ENCODE measurements around the gene KRTAP4-5.
"Not testable (repeated sequence)": the region's sequence is repeated elsewhere in the genome, so short reads cannot be mapped to it uniquely, and the experiment has no call there.

Gene KRTAP4-5
- 0 reads per million in 2 donors for total RNA-seq

DNA sequence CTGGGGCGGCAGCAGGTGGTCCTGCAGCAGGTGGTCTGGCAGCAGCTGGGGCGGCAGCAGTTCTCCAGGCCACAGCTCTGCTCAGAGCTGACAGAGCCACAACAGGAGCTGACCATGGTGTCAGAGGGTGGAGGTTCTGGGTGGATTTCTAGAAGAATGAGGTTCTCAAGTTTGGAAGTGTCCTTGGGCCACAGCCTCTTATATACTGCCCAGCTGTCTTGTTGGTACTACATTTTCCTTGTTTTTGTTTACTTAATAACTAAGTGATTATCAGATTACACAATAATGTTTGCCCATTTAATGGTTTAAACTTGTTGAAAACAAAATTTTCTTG lies at the start of gene KRTAP4-5:
Gene KRTAP4-5 (minus strand): TSS at position 174 of the 334 bp plus-strand sequence. CDS start 58 bp downstream, at position 116.
- DNase-seq, result no peak

DNA sequence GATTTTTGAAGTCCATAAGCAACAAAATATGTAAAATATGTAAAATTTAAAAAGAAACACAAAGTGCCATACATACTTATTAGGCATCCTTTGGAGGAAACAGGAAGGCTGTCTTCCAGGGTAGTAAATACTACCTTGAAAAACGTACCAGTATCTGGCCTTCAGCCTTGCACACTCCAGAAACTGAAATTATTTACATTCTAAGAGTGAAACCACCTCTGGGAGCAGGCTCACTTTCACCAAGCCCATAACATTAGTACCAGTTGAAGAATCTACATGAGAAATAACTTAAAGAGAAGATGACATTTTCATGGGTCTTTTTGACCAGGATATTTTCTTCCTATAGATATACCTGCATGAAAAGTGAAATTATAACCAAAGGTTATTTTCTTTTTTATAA lies 46.4 kb upstream of the KRTAP4-5 start:
- DNase-seq, result no peak

DNA sequence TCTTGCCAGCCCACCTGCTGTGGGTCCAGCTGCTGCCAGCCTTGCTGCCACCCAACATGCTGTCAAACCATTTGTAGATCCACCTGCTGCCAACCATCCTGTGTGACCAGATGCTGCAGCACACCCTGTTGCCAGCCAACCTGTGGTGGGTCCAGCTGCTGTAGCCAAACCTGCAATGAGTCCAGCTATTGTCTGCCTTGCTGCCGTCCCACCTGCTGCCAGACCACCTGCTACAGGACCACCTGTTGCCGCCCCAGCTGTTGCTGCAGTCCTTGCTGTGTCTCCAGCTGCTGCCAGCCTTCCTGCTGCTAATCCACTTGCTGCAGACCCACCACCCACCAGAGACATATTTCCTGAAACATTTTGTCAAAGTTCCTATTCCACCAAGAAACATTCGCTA lies 40.7 kb upstream of the KRTAP4-5 start:
- DNase-seq, result no peak

DNA sequence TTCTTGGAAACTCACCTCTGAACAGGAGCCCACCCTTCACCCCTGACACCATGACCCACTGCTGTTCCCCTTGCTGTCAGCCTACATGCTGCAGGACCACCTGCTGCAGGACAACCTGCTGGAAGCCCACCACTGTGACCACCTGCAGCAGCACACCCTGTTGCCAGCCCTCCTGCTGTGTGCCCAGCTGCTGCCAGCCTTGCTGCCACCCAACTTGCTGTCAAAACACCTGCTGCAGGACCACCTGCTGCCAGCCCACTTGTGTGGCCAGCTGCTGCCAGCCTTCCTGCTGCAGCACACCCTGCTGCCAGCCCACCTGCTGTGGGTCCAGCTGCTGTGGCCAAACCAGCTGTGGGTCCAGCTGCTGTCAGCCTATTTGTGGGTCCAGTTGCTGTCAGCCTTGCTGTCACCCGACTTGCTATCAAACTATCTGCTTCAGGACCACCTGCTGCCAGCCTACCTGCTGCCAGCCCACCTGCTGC lies 40.3 kb upstream of the KRTAP4-5 start, which contains the start of gene KRTAP9-1:
Gene KRTAP9-1 (plus strand): TSS at position 51 of the 482 bp plus-strand sequence. CDS start 0 bp downstream, at position 51.
- not testable (repeated sequence) for DNase-seq

DNA sequence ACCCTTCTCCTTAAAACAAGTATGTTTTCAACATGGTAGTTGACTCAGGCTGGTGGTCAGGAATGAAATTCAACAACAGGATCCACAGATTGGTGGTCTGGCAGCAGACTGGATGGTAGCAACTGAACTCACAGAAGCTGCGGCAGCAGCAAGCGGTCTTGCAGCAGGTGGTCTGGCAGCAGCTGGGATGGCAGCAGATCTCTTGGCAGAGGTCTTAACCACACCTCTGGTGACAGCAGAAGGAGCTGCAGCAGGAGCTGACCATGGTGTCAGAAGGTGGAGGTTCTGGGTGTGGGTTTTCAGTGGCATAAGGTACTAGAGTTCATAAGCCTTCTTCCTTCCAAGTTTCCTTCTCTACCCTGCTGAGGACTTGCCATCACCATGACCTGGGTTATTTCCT lies 37.2 kb upstream of the KRTAP4-5 start:
- no peak for DNase-seq

DNA sequence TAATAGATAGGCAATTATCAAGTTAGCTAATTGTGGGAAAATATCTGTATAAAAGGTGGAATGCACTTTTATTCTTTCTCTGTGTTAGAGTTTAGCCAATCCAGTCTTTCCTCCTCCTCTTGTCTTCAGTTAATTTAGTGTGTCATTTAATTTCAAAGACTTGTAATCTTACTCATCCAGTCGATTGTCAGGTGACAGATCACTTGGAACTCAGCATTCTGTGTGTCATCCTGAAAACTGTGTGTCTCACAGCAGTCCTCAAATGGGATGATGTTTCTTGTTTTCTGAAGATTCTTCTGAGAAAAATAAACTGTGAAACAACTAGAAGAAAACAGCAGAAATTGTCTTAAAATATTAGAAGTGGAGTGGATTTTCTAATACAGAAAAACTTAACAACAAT lies 35.4 kb upstream of the KRTAP4-5 start:
- no peak for DNase-seq

DNA sequence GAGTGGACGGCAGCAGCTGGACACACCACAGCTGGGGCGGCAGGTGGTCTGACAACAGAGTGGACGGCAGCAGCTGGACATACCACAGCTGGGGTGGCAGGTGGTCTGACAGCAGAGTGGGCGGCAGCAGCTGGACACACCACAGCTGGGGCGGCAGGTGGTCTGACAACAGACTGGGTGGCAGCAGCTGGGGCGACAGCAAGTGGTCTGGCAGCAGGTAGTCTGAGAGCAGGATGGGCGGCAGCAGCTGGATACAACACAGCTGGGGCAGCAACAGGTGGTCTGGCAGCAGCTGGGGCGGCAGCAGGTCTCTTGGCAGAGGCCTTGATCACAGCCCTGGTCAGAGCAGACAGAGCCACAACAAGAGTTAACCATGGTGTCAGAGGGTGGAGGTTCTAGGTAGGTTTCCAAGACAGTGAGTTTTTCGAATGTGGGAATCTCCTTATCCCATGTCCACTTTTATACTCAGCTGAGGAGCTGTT lies 34.9 kb upstream of the KRTAP4-5 start, which contains the start of gene KRTAP4-1:
Gene KRTAP4-1 (minus strand): TSS at position 432 of the 482 bp plus-strand sequence. CDS start 57 bp downstream, at position 375.
- DNase-seq, result no peak

DNA sequence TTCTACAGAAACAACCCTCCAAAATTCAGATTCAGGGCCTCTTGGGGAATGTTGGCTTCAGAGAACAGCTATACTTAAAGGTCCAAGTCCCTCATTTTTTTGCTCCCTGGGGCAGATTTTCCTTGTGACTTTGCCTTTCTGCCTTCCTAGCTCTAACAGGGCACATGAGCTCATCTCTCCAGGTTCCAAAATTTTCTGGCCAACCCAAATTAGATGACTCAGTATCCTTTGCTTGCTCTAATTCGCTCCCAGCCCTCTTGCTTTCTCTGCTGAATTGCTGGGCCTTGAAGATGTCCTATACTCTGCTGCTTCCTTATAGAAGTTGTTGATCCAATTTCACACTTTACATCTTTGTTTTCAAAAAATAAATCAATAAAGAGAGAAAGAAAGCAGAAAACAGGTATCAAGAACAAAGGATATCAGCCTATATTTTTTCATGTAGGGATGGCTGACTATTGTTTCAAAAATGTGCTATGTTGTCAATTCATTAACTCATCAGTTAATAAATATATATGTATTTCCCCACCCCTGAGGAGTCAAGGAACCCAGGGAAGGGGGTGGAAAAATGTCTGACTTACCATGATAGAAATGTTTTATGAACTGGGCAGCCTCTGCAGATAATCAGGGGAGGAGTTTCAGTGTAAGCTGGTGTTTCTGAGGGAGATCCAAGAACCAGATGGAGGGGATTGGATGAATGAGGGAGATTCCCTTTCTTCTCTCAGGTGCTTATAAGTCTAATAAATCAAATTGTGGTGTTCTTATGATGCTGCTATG lies 29.4 kb upstream of the KRTAP4-5 start:
- no peak for DNase-seq

DNA sequence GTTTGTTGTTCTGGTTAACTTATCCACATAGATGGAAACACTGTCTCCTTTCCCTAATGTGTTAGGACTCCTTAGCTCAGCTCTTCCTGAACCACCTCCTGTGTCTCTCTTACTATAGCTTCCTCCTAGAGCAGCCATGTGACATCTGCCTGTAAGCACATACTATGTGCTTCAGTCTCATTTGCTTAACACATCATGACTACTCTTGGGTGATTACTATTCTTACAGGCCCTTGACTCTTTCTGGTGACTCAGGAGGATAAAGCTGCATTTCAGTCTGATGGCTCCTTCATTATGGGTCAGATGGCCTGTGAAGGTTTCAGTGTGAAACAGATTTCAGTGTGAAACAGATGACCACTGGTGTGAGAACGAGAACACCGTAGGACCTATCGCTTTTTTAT lies 28.7 kb upstream of the KRTAP4-5 start:
- DNase-seq, result no peak

DNA sequence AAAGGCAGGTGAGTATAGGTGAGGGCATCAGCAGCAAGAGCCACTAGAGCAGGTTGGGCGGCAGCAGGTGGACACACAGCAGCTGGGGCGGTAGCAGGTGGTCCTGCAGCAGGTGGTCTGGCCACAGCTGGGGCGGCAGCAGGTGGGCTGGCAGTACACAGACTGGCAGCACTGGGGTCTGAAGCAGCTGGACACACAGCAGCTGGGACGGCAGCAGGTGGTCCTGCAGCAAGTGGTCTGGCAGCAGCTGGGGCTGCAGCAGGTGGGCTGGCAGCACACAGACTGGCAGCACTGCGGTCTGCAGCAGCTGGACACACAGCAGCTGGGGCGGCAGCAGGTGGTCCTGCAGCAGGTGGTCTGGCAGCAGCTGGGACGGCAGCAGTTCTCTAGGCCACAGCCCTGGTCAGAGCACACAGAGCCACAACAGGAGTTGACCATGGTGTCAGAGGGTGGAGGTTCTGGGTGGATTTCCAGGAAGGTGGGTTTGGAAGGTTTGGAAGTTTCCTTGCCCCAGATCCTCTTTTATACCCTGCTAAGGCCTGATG lies 28.2 kb upstream of the KRTAP4-5 start, which contains the start of gene KRTAP4-2:
Gene KRTAP4-2 (minus strand): TSS at position 495 of the 545 bp plus-strand sequence. CDS start 57 bp downstream, at position 438.
- DNase-seq, result no peak

DNA sequence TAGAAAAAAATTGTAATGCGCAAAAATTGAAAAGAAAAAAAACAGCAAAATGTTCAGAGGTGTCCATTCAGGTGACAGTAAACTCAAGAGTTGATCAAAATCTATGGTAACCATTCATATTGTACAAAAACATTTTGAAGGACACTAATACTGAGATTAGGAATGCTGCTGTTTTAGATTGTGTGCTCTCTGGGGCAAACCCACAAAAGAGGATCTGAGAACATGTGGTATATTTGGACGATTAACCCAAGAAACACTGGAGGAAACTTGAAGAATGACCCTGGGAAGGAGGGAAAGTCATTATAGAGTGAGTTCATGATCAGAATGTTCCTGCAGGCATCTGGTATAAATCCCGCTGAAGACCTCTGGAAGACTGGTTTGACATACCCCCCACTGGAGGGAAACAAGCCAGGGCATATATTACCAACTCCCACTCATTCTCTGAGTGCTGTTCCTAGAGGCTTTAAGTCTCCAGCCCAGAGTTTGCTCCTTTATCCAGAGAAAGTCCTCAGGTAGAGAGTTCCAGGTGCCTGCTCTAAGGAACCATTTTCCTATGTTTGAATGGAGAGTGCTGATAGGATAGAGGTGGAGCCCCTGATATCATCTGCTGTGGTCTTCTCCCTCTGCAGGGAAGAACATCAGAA lies 27.2 kb upstream of the KRTAP4-5 start:
- DNase-seq, result no peak

DNA sequence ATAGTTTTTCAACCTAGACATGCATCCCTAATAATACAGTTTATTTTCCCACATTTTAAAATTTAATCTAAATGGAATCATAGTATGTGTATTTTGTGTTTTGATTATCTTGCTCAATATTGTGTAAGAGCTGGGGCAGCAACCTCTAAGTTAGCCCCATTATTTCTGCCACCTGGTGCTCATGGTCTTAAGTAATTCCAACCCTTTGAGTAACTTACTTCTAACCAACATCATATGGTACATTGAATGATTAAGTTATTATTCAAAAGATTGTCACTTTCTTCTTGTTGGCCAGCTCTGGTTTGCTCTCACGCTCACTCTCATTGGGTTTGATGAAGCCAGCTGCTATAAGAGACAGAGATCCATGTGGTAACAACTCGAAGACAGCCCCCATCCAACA lies 22.3 kb upstream of the KRTAP4-5 start:
- DNase-seq, result no peak

DNA sequence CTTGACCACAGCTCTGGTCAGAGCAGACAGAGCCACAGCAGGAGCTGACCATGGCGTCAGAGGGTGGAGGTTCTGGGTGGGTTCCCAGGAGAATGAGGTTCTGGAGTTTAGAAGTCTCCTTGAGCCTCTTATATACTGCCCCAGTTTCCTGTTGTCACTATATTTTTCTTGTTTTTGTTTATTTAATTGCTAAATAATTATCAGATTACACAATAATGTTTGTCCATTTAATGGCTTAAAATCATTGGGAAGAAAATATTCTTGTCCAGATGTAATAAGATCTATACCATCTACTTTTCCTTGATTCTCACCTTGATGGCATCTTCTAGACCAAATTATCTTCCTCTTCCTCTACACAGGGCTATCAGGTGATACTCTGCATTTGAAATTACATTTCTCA lies 18.5 kb upstream of the KRTAP4-5 start, which contains the start of gene KRTAP4-3:
Gene KRTAP4-3 (minus strand): TSS at position 101 of the 400 bp plus-strand sequence. CDS start 49 bp downstream, at position 52.
- DNase-seq, result no peak

DNA sequence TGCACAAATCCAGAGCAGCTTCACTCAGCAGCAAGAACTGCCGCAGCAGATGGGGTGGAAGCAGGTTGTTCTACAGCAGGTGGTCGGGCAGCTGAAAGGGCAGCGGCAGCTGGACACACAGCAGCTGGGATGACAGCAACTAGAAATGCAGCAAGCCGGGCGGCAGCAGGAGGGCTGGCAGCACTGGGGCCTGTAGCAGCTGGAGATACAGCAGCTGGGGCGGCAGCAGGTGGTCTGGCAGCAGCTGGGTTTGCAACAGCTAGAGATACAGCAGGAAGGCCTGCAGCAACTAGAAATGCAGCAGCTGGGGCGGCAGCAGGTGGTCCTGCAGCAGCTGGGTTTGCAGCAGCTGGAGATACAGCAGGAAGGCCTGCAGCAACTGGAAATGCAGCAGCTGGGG lies 17.9 kb upstream of the KRTAP4-5 start:
- DNase-seq, result no peak

DNA sequence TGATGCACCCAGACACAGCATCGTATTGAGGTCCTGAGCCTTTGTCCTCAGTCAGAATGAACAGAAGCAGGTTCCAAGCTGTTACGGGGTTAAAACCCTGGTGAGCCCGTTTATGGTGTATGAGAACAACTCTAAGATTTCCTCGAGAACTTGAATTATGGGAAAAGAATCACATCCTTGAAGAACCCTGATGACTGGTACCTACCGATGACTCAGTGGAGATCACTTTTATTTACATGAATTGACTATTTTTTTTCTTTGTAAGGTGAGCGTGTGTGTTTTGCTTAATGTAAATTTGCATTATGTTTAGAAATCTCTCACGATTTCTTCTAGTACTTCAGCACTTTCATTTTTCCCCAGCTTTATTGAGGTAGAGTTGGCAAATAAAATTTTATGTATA lies 14.2 kb upstream of the KRTAP4-5 start:
- no peak for DNase-seq

DNA sequence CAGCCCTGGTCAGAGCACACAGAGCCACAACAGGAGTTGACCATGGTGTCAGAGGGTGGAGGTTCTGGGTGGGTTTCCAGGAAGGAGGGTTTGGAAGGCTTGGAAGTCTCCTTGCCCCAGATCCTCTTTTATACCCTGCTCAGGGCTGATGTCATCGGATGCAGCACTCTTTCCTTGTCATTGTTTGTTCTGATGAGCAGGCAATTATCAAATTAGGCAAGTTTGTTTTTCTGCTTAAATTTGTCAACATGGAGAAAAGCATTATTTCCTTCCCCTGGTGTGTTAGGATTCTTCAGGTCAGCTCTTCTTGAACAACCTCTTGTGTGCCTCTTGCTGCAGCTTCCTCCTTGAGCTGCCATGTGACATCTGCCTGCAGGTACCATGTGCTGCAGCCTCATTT lies 11.0 kb upstream of the KRTAP4-5 start, which contains the start of gene KRTAP4-4:
Gene KRTAP4-4 (minus strand): TSS at position 101 of the 400 bp plus-strand sequence. CDS start 57 bp downstream, at position 44.
- DNase-seq, result no peak

DNA sequence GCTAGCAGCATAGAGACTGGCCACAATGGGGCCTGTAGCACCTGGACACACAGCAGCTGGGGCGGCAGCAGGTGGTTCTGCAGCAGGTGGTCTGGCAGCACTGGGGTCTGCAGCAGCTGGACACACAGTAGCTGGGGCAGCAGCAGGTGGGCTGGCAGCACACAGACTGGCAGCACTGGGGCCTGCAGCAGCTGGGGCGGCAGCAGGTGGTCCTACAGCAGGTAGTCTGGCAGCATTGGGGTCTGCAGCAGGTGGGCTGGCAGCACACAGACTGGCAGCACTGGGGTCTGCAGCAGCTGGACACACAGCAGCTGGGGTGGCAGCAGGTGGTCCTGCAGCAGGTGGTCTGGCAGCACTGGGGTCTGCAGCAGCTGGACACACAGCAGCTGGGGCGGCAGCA lies 10.6 kb upstream of the KRTAP4-5 start:
- DNase-seq, result not testable (repeated sequence)

DNA sequence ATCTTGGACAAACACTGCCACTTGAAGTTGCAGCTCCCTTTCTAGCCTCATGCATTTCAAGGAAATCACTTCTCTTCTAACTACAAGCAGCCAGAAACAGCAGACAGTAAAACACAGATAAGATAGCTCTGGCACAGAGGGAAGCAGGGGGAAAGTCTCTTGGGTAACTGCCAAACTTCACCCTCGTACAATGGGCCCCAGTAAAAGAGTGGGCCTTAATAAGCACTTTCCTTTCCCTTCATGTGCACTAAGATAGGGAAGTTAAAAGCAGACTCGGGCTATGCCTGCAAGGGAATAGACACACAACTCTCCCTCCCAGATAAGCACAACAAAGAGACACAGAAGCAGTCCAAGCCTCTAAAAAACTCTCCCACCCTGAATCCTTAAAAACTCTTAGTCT lies 4.2 kb upstream of the KRTAP4-5 start:
- no peak for DNase-seq

DNA sequence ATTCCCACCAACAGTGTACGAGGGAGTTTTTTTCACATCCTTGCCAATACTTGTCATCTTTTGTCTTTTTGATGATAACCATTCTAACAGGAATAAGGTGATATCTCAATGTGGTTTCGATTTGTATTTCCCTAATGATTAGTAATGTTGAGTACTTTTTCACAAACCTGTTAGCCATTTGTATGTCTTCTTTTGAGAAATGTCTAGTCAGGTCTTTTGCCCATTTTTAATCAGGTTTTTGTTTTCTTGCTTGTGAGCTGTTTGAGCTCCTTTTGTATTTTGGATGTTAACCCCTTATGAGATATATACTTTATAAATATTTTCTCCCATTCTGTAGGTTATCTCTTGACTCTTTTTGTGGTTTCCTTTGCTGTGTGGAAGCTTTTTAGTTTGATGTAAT lies 1.9 kb upstream of the KRTAP4-5 start:
- no peak for DNase-seq

DNA sequence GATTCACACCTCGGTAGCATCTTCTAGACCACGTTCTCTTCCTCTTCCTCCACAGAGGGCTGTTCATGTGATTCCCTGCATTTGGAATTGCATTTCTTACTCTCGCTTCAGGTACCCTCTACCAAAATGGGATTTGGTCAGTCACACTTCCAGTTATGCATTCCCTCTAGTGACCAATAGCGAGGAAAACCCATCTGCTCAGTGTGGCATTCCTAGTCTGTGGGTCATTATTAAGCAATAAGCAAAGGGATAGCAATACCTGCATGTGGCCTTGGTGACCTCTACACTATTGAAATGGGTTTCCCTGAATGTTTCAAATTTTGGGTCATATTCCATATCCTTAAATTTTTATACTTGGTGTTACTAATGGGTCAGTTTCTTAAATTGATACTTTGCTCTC lies 401 bp upstream of the KRTAP4-5 start:
- DNase-seq, result no peak

DNA sequence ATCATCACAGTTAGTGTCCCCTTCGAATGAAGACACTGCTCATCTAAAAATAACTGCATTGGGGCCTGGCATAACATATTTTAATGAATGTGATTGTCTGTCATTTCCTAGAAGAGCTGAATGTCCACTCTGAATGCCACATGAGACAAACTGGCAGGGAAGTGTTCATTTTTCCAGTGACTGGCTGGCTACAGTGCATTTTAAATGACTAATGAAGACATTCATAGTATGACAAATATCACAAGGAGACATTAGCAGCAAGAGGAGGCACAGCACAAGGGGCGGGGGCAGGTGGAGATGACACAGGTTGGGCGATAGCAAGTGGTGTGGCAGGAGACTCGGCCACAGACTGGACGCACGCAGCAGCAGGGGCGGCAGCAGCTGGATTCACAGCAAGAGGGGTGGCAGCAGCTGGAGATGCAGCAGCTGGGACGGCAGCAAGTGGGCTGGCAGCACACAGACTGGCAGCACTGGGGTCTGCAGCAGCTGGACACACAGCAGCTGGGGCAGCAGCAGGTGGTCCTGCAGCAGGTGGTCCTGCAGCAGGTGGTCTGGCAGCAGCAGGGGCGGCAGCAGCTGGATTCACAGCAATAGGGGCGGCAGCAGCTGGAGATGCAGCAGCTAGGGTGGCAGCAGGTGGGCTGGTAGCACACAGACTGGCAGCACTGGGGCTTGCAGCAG lies 514 bp downstream of the KRTAP4-5 start:
- not testable (repeated sequence) for DNase-seq

DNA sequence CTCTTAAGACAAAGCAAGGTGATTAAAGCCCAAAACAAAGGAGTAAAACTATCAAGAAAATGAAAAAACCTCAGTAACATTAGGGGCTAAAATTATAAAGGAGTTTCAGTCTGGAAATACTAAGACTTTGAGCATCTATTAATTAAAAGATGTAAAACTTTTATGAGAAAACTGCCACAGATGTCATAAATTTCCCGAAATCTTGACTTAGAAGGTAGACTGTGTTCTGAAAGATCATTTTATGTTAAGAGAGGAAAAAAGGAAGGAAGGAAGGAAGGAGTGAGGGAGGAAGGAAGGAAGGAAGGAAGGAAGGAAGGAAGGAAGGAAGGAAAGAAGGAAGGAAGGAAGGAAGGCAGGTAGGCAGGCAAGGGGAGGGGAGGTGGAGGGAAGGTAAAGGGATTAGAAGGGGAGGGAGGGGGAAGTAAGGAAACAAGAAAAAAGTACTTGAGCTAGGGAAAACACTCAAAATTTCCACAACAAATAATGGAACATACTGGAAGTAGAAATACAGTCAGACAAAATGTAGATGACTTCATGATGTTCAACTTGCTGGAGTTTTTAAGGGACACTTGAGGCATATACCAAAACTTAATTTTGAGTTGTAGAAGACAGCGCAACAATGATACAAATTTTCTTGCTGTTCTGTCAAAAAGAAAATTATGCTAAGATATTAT lies 2.0 kb downstream of the KRTAP4-5 start:
- DNase-seq, result no peak
